HG03520 (cell line): Measurements from ENCODE around the gene KCNQ5.
"Not testable (repeated sequence)": the region's sequence is repeated elsewhere in the genome, so short reads cannot be mapped to it uniquely, and the experiment has no call there.

Source experiments
- ATAC-seq: cut with Tn5 transposase; IDR thresholded peaks from one replicate; pipeline ENCODE4 v1.9.1; 2021; ENCODE audit warnings: mild to moderate bottlenecking, moderate library complexity; ENCODE audit not compliant: unreplicated experiment

Gene KCNQ5

GRCh38 chr6:72984189-72984831 is 362.4 kb downstream of the KCNQ5 start:
- ATAC-seq, result not testable (repeated sequence)

DNA sequence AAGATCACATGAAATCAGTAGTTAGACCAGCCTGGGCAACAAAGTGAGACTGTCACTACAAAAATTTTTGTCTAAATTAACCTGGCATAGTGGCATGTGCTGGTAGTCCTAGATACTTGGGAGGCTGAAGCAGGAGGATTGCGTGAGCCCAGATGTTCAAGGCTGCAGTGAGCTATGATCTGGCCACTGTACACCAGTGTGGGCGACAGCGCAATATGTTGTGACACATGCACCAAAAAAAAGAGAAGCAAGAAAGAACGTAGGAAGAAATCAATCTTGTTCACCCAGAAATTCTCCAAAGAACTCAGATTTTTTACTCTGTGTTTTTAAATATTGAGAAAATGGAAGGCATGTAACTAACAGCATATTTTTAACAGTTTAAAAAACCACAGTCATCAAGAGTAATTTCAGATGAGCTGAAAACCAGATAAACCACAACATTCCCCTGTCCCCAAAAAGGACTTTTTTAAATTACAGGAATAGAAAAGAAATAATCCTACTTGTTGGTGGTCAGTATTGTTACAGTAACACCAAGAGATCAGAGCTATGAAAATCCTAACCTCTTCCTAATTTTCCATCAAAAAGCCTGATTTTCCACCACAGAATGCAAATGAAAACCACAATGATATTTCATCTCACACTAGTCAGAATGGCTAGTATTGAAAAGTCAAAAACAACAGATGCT is 363.3 kb downstream of the KCNQ5 start:
- ATAC-seq, result no peak

GRCh38 chr6:72987301-72987700 is 365.4 kb downstream of the KCNQ5 start:
- no peak for ATAC-seq

- ATAC-seq, result no peak
These were observed 378.1 kb downstream of the KCNQ5 start for GRCh38 chr6:72999995-73000394.

DNA sequence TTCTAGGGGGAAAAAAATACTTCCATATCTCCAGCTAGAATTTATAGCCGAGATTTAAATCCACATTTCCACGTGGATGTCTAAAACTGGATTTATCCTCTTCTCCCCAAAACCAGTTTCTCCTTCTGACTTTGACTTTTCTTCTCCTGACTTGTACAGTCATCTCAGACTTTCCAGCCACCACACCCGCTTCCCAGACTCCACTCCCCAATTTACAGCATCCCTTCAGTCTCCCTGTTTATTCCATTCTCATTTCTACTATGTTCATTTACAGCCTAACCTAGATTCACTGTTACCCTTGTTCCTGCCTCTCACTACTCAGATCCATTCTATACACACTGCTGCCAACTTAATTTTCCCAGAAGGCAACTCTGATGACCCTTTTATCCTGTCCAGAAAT is 378.6 kb downstream of the KCNQ5 start:
- no peak for ATAC-seq

DNA sequence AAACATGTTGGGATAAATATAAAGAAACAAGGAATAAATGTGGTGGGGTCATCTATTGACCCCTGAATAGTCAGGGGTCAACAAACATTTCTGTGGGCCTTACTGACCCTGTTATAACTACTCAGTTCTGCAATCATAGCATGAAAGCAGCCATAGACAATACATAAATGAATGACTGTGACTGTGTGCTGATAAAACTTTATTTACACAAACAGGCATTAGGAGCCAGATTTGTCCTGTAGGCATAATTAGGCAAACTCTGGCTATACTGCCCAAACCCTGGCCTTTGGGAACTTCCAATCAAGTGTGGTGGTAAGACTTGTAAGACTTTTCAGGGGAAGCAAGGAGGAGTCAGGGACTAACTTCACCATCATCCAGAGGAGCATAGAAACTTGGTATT is 380.7 kb downstream of the KCNQ5 start:
- no peak for ATAC-seq

GRCh38 chr6:73003302-73003701 is 381.4 kb downstream of the KCNQ5 start:
- ATAC-seq, result no peak

DNA sequence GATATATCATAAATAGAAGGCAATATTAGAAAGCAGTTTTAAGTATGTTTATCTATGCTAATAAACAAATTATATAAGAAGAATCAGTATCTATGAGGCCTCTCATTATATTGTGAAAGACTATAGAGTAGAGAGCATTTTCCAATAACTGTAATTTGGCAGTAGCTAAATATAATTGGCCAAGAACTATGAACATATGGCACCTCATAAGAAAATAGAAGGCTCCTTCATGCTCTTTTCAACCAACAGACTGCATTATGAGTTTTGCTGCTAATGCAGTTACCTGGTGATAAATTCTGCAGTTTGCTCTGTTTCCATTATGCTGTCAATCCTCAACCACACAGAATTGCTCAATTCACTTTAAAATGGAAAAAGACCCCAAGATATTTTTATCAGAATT is 382.4 kb downstream of the KCNQ5 start:
- ATAC-seq, result no peak

DNA sequence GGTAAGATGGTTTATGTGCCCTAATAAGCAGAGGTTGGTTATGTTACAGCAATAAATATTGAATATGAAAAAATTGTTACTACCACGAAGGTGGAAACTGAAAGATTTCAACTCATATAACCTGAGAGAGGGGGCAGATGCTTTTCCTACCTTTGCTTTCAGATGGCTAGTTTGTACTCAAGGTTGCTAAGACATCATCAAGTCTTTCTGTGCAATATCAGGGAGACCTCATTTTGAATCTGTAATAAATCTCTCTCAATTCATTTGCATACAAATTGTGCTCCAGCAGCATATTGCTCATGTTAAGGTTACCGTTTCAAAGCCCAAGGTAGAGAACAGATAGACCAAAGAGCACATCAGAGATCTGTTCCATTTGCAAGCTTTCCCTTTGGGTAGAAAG is 383.0 kb downstream of the KCNQ5 start:
- ATAC-seq, result no peak

DNA sequence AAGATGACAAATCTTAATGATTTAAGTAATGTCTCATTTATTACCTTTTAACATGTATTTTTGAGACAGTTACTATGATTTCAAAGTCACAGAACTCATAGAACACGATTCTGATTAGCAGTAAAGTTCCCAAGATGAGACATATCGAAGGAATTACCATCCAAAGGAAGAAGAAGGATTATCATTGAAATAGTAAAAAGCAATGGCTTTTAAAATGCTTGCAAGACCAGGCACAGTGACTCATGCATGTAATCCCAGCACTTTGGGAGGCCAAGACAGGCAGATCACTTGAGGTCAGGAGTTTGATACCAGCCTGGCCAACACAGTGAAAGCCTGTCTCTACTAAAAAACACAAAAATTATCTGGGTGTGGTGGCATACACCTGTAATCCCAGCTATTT is 384.3 kb downstream of the KCNQ5 start:
- no peak for ATAC-seq

GRCh38 chr6:73011945-73012344 is 390.1 kb downstream of the KCNQ5 start:
- no peak for ATAC-seq

- ATAC-seq, result no peak
These were observed 395.6 kb downstream of the KCNQ5 start for GRCh38 chr6:73017476-73017875.

GRCh38 chr6:73024598-73024997 is 402.7 kb downstream of the KCNQ5 start:
- no peak for ATAC-seq

GRCh38 chr6:73027691-73028090 is 405.8 kb downstream of the KCNQ5 start:
- ATAC-seq, result no peak

DNA sequence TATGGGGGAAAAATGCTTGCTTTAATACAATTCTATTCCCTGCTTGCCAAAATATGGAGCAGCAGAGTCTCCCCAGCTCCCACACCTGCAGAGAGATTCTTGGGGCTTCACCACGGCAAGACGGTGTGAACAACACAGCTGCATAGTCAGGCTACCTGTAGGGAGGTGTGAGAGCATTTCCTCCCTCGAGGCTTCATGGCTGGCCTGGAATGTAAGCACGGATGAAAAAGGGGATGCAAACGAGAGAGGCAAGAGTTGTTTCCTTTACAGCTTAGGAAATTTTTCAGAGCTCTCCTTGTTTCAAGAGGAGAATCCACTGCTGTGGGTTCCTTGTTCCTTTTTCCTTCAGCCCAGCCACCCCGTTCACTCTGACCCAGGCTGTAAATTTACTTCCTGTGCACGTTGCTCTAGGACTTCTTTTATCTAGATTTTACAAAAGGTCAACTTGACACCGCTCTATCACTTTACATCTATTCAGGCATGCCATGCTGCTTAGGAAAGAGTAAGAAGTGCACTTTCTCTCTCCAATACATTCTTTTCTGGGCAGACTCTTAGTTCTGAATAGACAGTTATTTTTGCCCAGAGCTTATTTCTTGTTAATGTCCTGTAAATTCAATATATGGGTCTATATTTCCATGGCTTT is 406.4 kb downstream of the KCNQ5 start:
- no peak for ATAC-seq

DNA sequence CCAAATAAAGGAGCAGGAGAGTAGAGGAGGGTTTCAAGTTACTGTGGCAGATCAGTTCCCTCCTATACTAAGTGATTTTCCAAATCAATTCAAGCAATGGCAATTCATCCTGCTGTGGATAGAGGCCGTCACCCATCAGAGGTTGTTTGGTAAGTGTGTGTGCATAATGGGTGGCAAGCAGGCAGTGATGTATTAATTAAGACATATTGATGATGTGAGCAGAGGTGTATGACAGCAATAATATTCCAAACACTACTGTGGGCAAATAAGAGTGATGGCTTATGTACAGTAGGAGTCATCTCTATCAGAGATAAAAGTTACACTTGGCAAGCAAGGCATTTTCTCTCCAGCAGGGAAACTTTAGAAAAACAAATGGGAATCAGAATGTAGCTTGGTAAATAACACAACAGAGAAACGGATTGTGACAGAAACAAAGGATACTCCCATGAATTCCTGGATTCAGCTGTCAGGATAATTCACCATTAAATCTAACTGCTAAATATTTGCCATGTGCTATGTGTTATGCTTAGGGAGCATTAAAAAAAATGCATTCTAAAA is 407.1 kb downstream of the KCNQ5 start:
- ATAC-seq, result no peak

GRCh38 chr6:73030257-73030656 is 408.4 kb downstream of the KCNQ5 start:
- peak; percentile 69 for ATAC-seq

DNA sequence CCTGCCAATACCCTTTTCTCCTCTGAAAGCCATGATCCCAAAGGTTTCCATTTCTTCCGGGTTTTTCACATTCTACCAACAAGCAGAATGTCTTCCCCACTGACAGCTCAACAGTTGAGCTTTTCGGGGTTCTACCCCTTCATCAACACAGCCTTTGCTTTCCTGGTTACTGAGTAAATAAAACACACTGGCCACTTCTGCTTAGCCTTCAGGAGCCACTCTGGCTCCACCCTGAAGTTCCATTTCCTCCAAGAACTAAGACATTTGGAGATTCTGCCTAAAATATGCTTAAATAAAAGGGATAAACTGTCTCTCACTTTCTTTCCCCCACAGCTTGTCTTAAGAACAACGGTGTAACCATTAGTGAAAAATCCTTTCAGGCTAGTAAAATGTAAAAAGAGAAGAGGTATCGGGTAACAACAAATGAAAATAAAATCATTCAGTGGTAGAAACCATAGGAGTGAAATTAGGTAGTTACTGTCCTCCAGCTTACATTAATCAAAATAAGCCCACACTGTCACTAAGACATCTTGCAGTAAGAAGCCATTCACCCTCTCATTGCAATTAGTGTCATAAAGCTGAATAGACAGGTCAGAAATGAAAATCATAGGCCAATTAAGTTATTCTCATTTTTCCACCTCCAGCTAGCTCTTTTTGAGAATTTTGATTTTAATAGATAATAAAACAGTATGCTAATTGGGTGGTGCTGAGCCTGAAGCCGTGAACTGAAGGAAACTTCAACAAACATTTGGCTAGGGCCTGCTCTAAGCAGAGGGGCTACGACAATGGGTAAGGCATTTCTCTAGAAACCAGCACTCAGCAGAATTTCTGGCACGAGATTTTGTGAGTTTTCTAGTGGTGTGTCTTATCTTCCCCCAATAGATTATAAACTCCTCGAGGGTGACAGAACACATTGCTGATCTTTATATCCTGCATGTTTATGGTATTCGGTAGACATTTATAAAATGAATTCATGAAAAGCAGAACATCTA is 409.2 kb downstream of the KCNQ5 start:
- no peak for ATAC-seq

GRCh38 chr6:73032586-73032985 is 410.7 kb downstream of the KCNQ5 start:
- no peak for ATAC-seq

- ATAC-seq, result no peak
These were observed 414.8 kb downstream of the KCNQ5 start for GRCh38 chr6:73036689-73037088.

DNA sequence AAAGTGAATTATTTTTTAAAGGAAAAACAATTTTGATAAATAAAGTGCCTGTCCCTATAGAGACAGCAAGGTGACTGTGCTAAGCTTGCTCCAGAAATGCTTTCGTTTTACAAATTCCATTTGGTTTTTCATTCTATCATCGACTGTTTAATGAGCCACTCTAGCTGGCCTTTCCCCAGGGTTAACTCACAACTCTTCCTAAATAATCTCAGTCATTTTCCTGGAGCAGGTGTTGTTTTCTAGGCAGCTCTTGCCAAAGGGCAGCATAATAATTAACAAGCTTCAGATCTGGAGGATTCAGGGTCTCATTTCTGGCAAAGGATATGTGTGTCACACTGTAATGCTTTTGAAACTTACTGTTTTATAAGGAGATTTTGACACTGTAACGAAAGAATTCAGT is 419.2 kb downstream of the KCNQ5 start:
- no peak for ATAC-seq
